NT2/D1 (cell line): ENCODE results near the gene TMEM131.
"Not testable (repeated sequence)": the region's sequence is repeated elsewhere in the genome, so short reads cannot be mapped to it uniquely, and the experiment has no call there.

Experiments used
- DNase-seq: peaks from one replicate; pipeline ENCODE4 v3.0.0-alpha.2; 2011; ENCODE audit warnings: low read depth, low spot score
- H3K27me3 ChIP-seq: 2 replicates; pipeline ENCODE4 v1.6.0; 2011; ENCODE audit warnings: mild to moderate bottlenecking; ENCODE audit not compliant: insufficient read length, insufficient read depth
- H3K36me3 ChIP-seq: 2 replicates; pipeline ENCODE4 v1.6.1; 2011; ENCODE audit warnings: mild to moderate bottlenecking, low read length, mixed read lengths; ENCODE audit not compliant: insufficient read depth, insufficient read length
- H3K4me1 ChIP-seq: 2 replicates; pipeline ENCODE4 v1.5.1; 2011; ENCODE audit not compliant: insufficient read depth, insufficient read length
- H3K4me3 ChIP-seq: 2 replicates; pipeline ENCODE4 v1.5.1; 2011; ENCODE audit warnings: low read depth; ENCODE audit not compliant: insufficient read length
- H3K9ac ChIP-seq: 2 replicates; pipeline ENCODE4 v1.6.0; 2011; ENCODE audit warnings: low read depth; ENCODE audit not compliant: insufficient read length
- H3K9me3 ChIP-seq: 2 replicates; pipeline ENCODE4 v1.5.1; 2011; ENCODE audit warnings: mild to moderate bottlenecking, low read length; ENCODE audit not compliant: insufficient read depth
- SUZ12 ChIP-seq: IDR thresholded peaks from 2 replicates; pipeline ENCODE4 v1.6.1; 2011; ENCODE audit not compliant: insufficient read length, insufficient read depth; ENCODE audit errors: extremely low read depth
- YY1 ChIP-seq: IDR thresholded peaks from 2 replicates; pipeline ENCODE4 v1.6.1; 2011; ENCODE audit not compliant: insufficient read length, insufficient read depth
- ZNF274 ChIP-seq: IDR thresholded peaks from 2 replicates; pipeline ENCODE4 v1.6.1; 2011; ENCODE audit warnings: mild to moderate bottlenecking, low read depth, low read length

The TMEM131 gene

GRCh38 chr2:97834610-97835009 lies 161.1 kb downstream of the TMEM131 start:
- H3K4me1 ChIP-seq = no peaks in the 10 kb centered on the region
- peaks cover 28% of the 10 kb centered on the region for H3K36me3 ChIP-seq
- H3K4me3 ChIP-seq = no peak overlapping the region
- no peaks in the 10 kb centered on the region for H3K27me3 ChIP-seq
- TF ChIP-seq ZNF274 (no peak), YY1 (no peak), SUZ12 (no peak)
- no peak overlapping the region for H3K9ac ChIP-seq
- DNase-seq = no peak
- peaks cover 5% of the 10 kb centered on the region for H3K9me3 ChIP-seq

DNA sequence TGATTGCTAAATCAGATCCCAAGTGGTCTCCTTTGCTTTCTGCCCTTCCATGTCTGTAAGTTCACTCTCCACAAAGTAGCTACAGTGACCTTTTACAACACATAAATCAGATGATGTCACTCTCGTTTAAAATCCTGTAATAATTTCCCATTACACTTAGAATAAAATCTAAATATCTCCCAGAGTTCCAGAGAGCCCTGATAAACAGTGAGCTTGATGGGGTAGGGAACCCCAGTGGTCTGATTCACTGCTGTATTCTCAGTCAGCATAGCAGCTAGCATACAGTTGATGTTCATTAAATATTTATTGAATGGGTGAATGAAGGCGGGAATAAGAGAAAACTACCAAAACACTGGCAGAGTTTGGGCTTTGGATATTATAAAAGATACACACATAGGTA lies 164.6 kb downstream of the TMEM131 start:
- no peak for DNase-seq
- Histone ChIP-seq H3K36me3 (peaks cover 17% of the 10 kb centered on the region), H3K4me3 (no peak overlapping the region), H3K4me1 (no peaks in the 10 kb centered on the region), H3K27me3 (no peaks in the 10 kb centered on the region), H3K9ac (no peak overlapping the region), H3K9me3 (peaks cover 15% of the 10 kb centered on the region)
- no peak for TF ChIP-seq YY1
- no peak for TF ChIP-seq SUZ12
- no peak for TF ChIP-seq ZNF274

DNA sequence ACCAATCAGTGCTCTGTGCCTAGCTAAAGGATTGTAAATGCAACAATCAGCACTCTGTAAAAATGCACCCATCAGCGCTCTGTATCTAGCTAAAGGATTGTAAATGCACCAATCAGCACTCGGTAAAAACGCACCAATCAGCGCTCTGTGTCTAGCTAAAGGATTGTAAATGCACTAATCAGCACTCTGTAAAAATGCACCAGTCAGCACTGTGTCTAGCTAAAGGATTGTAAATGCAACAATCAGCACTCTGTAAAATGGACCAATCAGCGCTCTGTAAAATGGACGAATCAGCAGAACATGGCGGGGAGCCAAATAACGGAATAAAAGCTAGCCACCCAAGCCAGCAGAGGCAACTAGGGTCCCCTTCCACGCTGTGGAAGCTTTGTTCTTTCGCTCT lies 166.5 kb downstream of the TMEM131 start:
- Histone ChIP-seq H3K36me3 (peaks cover 11% of the 10 kb centered on the region), H3K9me3 (peaks cover 17% of the 10 kb centered on the region)
- not testable (repeated sequence) for DNase-seq, H3K4me3 ChIP-seq, H3K27me3 ChIP-seq, H3K9ac ChIP-seq, H3K4me1 ChIP-seq

DNA sequence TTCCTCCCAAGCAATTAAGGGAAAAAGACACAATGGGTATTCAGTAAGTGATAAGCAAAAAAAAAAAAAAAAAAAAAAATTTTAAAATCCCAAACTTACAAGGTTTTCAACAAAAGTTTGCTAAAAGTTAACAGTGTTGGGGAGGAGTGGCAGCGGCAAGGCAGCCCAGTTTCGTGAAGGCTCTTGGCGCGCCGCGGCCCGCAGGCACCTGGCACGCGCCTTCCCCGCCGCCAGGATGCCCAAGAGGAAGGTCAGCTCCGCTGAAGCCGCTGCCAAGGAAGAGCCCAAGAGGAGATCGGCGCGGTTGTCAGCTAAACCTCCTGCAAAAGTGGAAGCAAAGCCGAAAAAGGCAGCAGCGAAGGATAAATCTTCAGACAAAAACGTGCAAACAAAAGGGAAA lies 168.7 kb downstream of the TMEM131 start:
- not testable (repeated sequence) for H3K36me3 ChIP-seq, H3K4me1 ChIP-seq, H3K4me3 ChIP-seq, H3K27me3 ChIP-seq, DNase-seq, H3K9ac ChIP-seq
- H3K9me3 ChIP-seq = peaks cover 20% of the 10 kb centered on the region

- not testable (repeated sequence) for H3K9ac ChIP-seq, H3K27me3 ChIP-seq, H3K36me3 ChIP-seq, H3K4me3 ChIP-seq, DNase-seq, H3K4me1 ChIP-seq
- H3K9me3 ChIP-seq = peaks cover 26% of the 10 kb centered on the region
These were observed 169.4 kb downstream of the TMEM131 start for GRCh38 chr2:97826266-97826847.

- H3K36me3 ChIP-seq, H3K9ac ChIP-seq, H3K4me3 ChIP-seq, H3K4me1 ChIP-seq, H3K27me3 ChIP-seq, DNase-seq: not testable (repeated sequence)
- peaks cover 16% of the 10 kb centered on the region for H3K9me3 ChIP-seq
These were observed 171.7 kb downstream of the TMEM131 start for GRCh38 chr2:97824011-97824410.

- not testable (repeated sequence) for DNase-seq, H3K4me3 ChIP-seq, H3K36me3 ChIP-seq
These were observed 173.9 kb downstream of the TMEM131 start for GRCh38 chr2:97821862-97822261.

DNA sequence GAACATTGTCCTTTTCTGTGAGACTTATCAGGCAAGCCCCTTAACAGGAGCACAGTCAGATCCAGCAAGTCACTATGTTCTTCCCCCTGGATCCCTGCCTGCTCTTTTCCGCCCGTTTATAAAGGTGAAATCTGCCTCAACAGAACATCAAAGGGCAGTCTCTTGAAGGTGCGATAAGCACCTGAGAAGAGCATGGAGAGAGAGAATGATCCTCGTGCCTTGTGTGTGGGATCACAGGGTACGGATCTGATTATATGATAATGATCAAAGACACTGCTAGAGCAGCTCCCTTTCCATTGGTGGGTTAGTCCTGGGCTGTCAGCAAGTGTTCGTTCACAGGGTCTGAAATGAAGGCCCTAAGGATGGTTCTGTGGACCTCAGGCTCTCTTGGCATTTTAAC lies 176.0 kb downstream of the TMEM131 start:
- H3K36me3 ChIP-seq = peaks cover 3% of the 10 kb centered on the region
- no peak for DNase-seq
- no peaks in the 10 kb centered on the region for H3K27me3 ChIP-seq
- no peaks in the 10 kb centered on the region for H3K4me1 ChIP-seq
- TF ChIP-seq ZNF274 (no peak), SUZ12 (no peak), YY1 (no peak)
- no peak overlapping the region for H3K9ac ChIP-seq
- H3K9me3 ChIP-seq = peaks cover 12% of the 10 kb centered on the region; the same call in 1 of the 2 replicates
- no peak overlapping the region for H3K4me3 ChIP-seq

More at GRCh38 chr2:97821862-97822261, 173.9 kb downstream of the TMEM131 start:
- H3K4me1 ChIP-seq, H3K9ac ChIP-seq, H3K27me3 ChIP-seq: not testable (repeated sequence)
- peaks cover 12% of the 10 kb centered on the region; the same call in 1 of the 2 replicates for H3K9me3 ChIP-seq
